Erythroblast (primary cell): ENCODE results near the gene FARP1.

Experiments
- GATA1 ChIP-seq: IDR thresholded peaks from 2 replicates; pipeline ENCODE4 v1.6.1; 2011; ENCODE audit warnings: low read depth, mild to moderate bottlenecking, control low read depth, low read length, moderate library complexity
- POLR2A ChIP-seq: IDR thresholded peaks from 2 replicates; pipeline ENCODE4 v1.6.1; 2011; ENCODE audit warnings: mild to moderate bottlenecking, low read length

DNA sequence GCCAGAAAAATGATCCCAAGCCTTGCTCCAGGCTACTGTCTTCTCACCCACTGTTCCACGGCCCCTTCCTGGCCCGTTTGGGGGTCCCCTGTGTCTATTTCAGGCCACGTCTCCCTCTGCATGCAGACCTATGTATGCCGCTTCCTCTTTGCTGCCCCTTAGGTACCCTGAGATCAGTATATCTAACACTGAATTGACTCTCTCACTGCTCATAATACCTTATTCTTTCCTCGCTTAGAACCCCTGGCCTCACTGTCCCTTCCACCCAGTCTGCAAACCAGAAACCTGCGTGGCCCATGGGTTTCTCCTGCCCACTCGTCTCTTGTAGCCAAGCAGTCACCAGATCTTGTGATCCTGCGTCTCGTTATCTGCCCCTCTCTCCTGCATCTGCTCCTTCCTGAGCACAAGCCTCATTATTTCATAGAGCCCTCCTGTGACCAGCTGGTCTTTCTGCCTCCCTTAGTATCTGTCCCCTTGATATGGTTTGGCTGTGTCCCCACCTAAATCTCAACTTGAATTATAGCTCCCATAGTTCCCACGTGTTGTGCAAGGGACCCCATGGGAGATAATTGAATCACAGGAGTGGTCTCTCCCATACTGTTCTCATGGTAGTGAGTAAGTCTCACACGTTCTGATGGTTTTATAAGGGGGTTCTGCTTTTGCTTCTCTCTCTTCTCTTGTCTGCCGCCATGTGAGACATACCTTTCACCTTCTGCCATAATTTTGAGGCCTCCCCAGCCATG is 143.1 kb downstream of the FARP1 start:
- TF ChIP-seq POLR2A (no peak), GATA1 (no peak)
